ENCODE data around the gene ANXA11. TPM values are rescaled to one million over a fixed set of nuclear protein-coding genes. Genes with fewer than 3 reads are reported as not detected.

ANXA11 gene
- total and polyA plus RNA-seq, 9 of the 15 experiments (the other 6 are each of a cell fraction or from before 2014, with no cell fraction given): 43.6 to 212 (median 109) TPM

GRCh38 chr10:80202934-80203834, 2.2 kb downstream of the ANXA11 start (continued):
- TF ChIP-seq ATF7 (IDR thresholded peaks at IDR 0.05): peak; percentile 70
- TF ChIP-seq RNF2 (IDR thresholded peaks at IDR 0.05): no peak
- TF ChIP-seq ZBTB43 (CRISPR knock-in tag; IDR thresholded peaks at IDR 0.05): no peak
- TF ChIP-seq NR0B1 (IDR thresholded peaks at IDR 0.05; ENCODE audit: partially characterized antibody): no peak
- TF ChIP-seq ZNF655 (CRISPR knock-in tag; IDR thresholded peaks at IDR 0.05): no peak
- no peak for TF ChIP-seq STAT5B (CRISPR knock-in tag; IDR thresholded peaks at IDR 0.05)
- TF ChIP-seq BRF2 (IDR thresholded peaks at IDR 0.05; ENCODE audit: borderline replicate concordance, insufficient read depth, insufficient read length): no peak
- peak; percentile 43; the same call in 1 of the 2 replicates for TF ChIP-seq ELF1 (tag; IDR thresholded peaks at IDR 0.05)
- TF ChIP-seq ZNF830 (CRISPR knock-in tag; IDR thresholded peaks at IDR 0.05): no peak
- no peak for TF ChIP-seq MTF1 (CRISPR knock-in tag; IDR thresholded peaks at IDR 0.05; ENCODE audit: borderline replicate concordance)
- TF ChIP-seq TEAD1 (CRISPR knock-in tag; IDR thresholded peaks at IDR 0.05): no peak; a peak in 2 of 4 replicates
- no peak for TF ChIP-seq CSDE1 (IDR thresholded peaks at IDR 0.05)
- TF ChIP-seq ZNF79 (CRISPR knock-in tag; IDR thresholded peaks at IDR 0.05; ENCODE audit: low read depth): no peak
- TF ChIP-seq ZNF586 (CRISPR knock-in tag; conservative IDR thresholded peaks at IDR 0.05): no peak
- TF ChIP-seq HDAC8 (tag; IDR thresholded peaks at IDR 0.05): no peak
- TF ChIP-seq ZNF780A (CRISPR knock-in tag; IDR thresholded peaks at IDR 0.05): no peak
- TF ChIP-seq L3MBTL2 (IDR thresholded peaks at IDR 0.05): peak; percentile 81
- TF ChIP-seq TAF7 (tag; IDR thresholded peaks at IDR 0.05): no peak
- TF ChIP-seq HOMEZ (CRISPR knock-in tag; IDR thresholded peaks at IDR 0.05): no peak
- TF ChIP-seq ZNF444 (CRISPR knock-in tag; IDR thresholded peaks at IDR 0.05): no peak

All from K562 (cell line).